Measurements from ENCODE around the gene NEIL3.

The NEIL3 gene

GRCh38 chr4:177339477-177340374 lies 30.1 kb downstream of the NEIL3 start:
- Histone ChIP-seq H3K4me1 (ENCODE audit: insufficient read depth, low read length) (no peaks in the 10 kb centered on the region), H3K36me3 (ENCODE audit: insufficient read depth, low read length) (peaks cover 97% of the 10 kb centered on the region), H3K79me2 (ENCODE audit: insufficient read depth, low read length) (peaks cover 98% of the 10 kb centered on the region), H3K9me3 (ENCODE audit: insufficient read depth, low read length, severe bottlenecking) (no peaks in the 10 kb centered on the region), H3K27me3 (ENCODE audit: insufficient read depth, low read length, poor library complexity) (no peaks in the 10 kb centered on the region), H2AFZ (ENCODE audit: low read depth, low read length) (no peak overlapping the region), H3K27ac (ENCODE audit: low read length) (peak overlapping the region; percentile 53), H4K20me1 (ENCODE audit: insufficient read depth, low read length) (peaks cover 27% of the 10 kb centered on the region), H3K4me2 (ENCODE audit: insufficient read depth, low read length) (no peak overlapping the region), H3K9ac (ENCODE audit: low read depth, low read length) (no peak overlapping the region), H3K4me3 (ENCODE audit: low read depth in 1 of 2, low read length in 2 of 2) (no peak overlapping the region)
- ATAC-seq (ENCODE audit: insufficient read depth, low read depth) = peak; percentile 88
- no peak for DNase-seq
- TF ChIP-seq EZH2 (IDR thresholded peaks at IDR 0.05; ENCODE audit: borderline replicate concordance, low read depth, low read length, severe bottlenecking) = no peak
- TF ChIP-seq CTCF (IDR thresholded peaks at IDR 0.05; ENCODE audit: borderline replicate concordance, extremely low read depth, low read length, poor library complexity, severe bottlenecking) = peak; percentile 81

DNA sequence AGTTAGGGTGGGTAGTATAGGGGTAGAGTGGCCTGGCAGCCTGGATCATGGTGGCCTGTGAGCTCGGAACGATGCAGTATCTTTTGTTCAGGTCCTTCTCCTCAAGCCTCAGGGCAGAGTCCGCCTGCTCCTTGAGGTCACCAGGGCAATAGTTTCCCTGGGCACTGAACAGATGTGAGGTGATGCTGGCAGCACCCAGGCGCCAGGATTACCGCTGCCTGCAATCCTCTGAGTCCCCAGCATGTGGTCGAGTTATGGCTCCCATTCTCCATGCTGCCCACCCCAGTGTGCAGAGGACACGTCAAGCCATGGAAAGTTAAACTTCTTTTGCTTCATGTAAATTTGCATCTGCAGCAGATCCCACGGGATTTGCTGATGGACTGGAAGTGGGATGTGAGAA lies 38.7 kb downstream of the NEIL3 start:
- no peak for TF ChIP-seq CTCF (IDR thresholded peaks at IDR 0.05; ENCODE audit: borderline replicate concordance, extremely low read depth, low read length, poor library complexity, severe bottlenecking)
- no peak for TF ChIP-seq EZH2 (IDR thresholded peaks at IDR 0.05; ENCODE audit: borderline replicate concordance, low read depth, low read length, severe bottlenecking)
- H3K4me1 ChIP-seq (ENCODE audit: insufficient read depth, low read length) = no peaks in the 10 kb centered on the region; the same call in 1 of the 2 replicates
- no peak overlapping the region for H3K4me2 ChIP-seq (ENCODE audit: insufficient read depth, low read length)
- peaks cover 94% of the 10 kb centered on the region for H3K36me3 ChIP-seq (ENCODE audit: insufficient read depth, low read length)
- ATAC-seq (ENCODE audit: insufficient read depth, low read depth) = peak; percentile 44; the same call in 1 of the 3 replicates
- no peak overlapping the region for H3K9ac ChIP-seq (ENCODE audit: low read depth, low read length)
- H4K20me1 ChIP-seq (ENCODE audit: insufficient read depth, low read length) = peaks cover 30% of the 10 kb centered on the region; the same call in 1 of the 2 replicates
- H3K27me3 ChIP-seq (ENCODE audit: insufficient read depth, low read length, poor library complexity) = no peaks in the 10 kb centered on the region
- no peaks in the 10 kb centered on the region for H3K9me3 ChIP-seq (ENCODE audit: insufficient read depth, low read length, severe bottlenecking)
- no peak for DNase-seq
- no peak overlapping the region for H2AFZ ChIP-seq (ENCODE audit: low read depth, low read length)
- no peak overlapping the region for H3K4me3 ChIP-seq (ENCODE audit: low read depth in 1 of 2, low read length in 2 of 2)
- peaks cover 89% of the 10 kb centered on the region for H3K79me2 ChIP-seq (ENCODE audit: insufficient read depth, low read length)
- H3K27ac ChIP-seq (ENCODE audit: low read length) = no peak overlapping the region

DNA sequence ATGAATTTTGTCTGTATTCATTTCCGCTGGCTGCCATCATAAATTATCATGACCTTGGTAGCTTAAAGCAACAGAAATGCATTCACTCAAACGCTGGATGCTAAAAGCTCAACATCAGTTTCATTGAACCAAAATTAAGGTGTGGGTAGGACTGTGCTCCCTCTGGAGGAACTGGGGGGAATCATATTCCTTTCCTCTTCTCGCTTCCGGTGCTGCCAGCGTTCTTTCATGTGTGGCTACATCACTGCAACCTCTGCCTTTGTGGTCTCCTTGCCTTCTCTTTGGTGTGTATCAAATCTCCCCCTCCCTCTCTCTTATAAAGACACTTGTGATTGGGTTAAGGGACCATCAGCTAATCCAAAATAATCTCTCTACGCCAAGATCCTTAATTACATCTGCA lies 39.5 kb downstream of the NEIL3 start:
- TF ChIP-seq CTCF (IDR thresholded peaks at IDR 0.05; ENCODE audit: borderline replicate concordance, extremely low read depth, low read length, poor library complexity, severe bottlenecking) (peak; percentile 47), EZH2 (IDR thresholded peaks at IDR 0.05; ENCODE audit: borderline replicate concordance, low read depth, low read length, severe bottlenecking) (no peak)
- Histone ChIP-seq H3K9ac (ENCODE audit: low read depth, low read length) (no peak overlapping the region), H3K27ac (ENCODE audit: low read length) (no peak overlapping the region), H3K4me2 (ENCODE audit: insufficient read depth, low read length) (no peak overlapping the region), H4K20me1 (ENCODE audit: insufficient read depth, low read length) (peaks cover 30% of the 10 kb centered on the region; the same call in 1 of the 2 replicates), H3K4me3 (ENCODE audit: low read depth in 1 of 2, low read length in 2 of 2) (no peak overlapping the region), H3K79me2 (ENCODE audit: insufficient read depth, low read length) (peaks cover 89% of the 10 kb centered on the region), H3K27me3 (ENCODE audit: insufficient read depth, low read length, poor library complexity) (no peaks in the 10 kb centered on the region), H3K36me3 (ENCODE audit: insufficient read depth, low read length) (peaks cover 97% of the 10 kb centered on the region), H3K4me1 (ENCODE audit: insufficient read depth, low read length) (no peaks in the 10 kb centered on the region; the same call in 1 of the 2 replicates), H2AFZ (ENCODE audit: low read depth, low read length) (no peak overlapping the region), H3K9me3 (ENCODE audit: insufficient read depth, low read length, severe bottlenecking) (no peaks in the 10 kb centered on the region)
- no peak for DNase-seq
- peak; percentile 63 for ATAC-seq (ENCODE audit: insufficient read depth, low read depth)

Measured in DND-41 (cell line).